Keratinocyte (primary cell): ENCODE measurements around the gene TMEM238L. TPM values are rescaled to one million over a fixed set of nuclear protein-coding genes. Genes with fewer than 3 reads are reported as not detected.

Experiments used
- DNase-seq: peaks from one replicate; pipeline ENCODE4 v3.0.0-alpha.2; 2011; ENCODE audit warnings: low read depth, missing footprints, low spot score
- FAIRE-seq: peaks from 2 replicates; lab custom pipeline; 2011; peaks lifted over from hg19 to GRCh38; lab: Jason Lieb, UNC
- H2AFZ ChIP-seq: 2 replicates; pipeline ENCODE4 v1.6.0; 2012; ENCODE audit warnings: low read length, control low read depth, inconsistent platforms; ENCODE audit not compliant: control insufficient read depth
- H3K27ac ChIP-seq: 2 replicates; pipeline ENCODE4 v1.5.1; 2011; ENCODE audit warnings: low read length; ENCODE audit not compliant: control insufficient read depth, insufficient read depth
- H3K27me3 ChIP-seq: 3 replicates; pipeline ENCODE4 v1.6.0; 2011; ENCODE audit warnings: low read length; ENCODE audit not compliant: control insufficient read depth, insufficient read depth; ENCODE audit errors: extremely low read depth
- H3K36me3 ChIP-seq, 2 experiments: 2 replicates in 1 of 2; 3 replicates in 1 of 2; pipeline ENCODE4 v1.5.1; 2011; ENCODE audit warnings: low read length in 2 of 2, mild to moderate bottlenecking in 1 of 2; ENCODE audit not compliant: control insufficient read depth in 2 of 2, insufficient read depth in 2 of 2; ENCODE audit errors: extremely low read depth in 1 of 2
- H3K4me1 ChIP-seq: 3 replicates; pipeline ENCODE4 v1.5.1; 2011; ENCODE audit warnings: low read length; ENCODE audit not compliant: control insufficient read depth, insufficient read depth; ENCODE audit errors: extremely low read depth
- H3K4me2 ChIP-seq: 3 replicates; pipeline ENCODE4 v1.6.0; 2011; ENCODE audit warnings: low read depth, low read length; ENCODE audit not compliant: control insufficient read depth, insufficient read depth; ENCODE audit errors: extremely low read depth
- H3K4me3 ChIP-seq, 3 experiments: fragments of 200-600 bp in 1 of 3; sonication (generic) in 1 of 3; 2 replicates in 2 of 3; 3 replicates in 1 of 3; pipeline ENCODE4 v1.5.1; 2011 to 2016; ENCODE audit warnings: low read length in 3 of 3, mild to moderate bottlenecking in 3 of 3, control low read depth in 2 of 3, inconsistent platforms in 1 of 3, low read depth in 1 of 3, mixed read lengths in 1 of 3, mixed run types in 1 of 3, moderate library complexity in 1 of 3; ENCODE audit not compliant: control insufficient read depth in 2 of 3, insufficient read depth in 2 of 3; ENCODE audit errors: extremely low read depth in 1 of 3
- H3K79me2 ChIP-seq: 2 replicates; pipeline ENCODE4 v1.6.0; 2012; ENCODE audit warnings: low read length; ENCODE audit not compliant: control insufficient read depth, insufficient read depth
- H3K9ac ChIP-seq: 3 replicates; pipeline ENCODE4 v1.6.0; 2011; ENCODE audit warnings: low read length; ENCODE audit not compliant: control insufficient read depth, insufficient read depth; ENCODE audit errors: extremely low read depth
- H3K9me1 ChIP-seq: 3 replicates; pipeline ENCODE4 v1.6.0; 2011; ENCODE audit warnings: low read length; ENCODE audit not compliant: control insufficient read depth, insufficient read depth; ENCODE audit errors: extremely low read depth
- H3K9me3 ChIP-seq: 2 replicates; pipeline ENCODE4 v1.5.1; 2012; ENCODE audit warnings: low read depth, low read length; ENCODE audit not compliant: control insufficient read depth
- H4K20me1 ChIP-seq: 3 replicates; pipeline ENCODE4 v1.6.0; 2011; ENCODE audit warnings: low read length; ENCODE audit not compliant: control insufficient read depth, insufficient read depth; ENCODE audit errors: extremely low read depth
- EZH2 ChIP-seq: IDR thresholded peaks from one replicate; pipeline ENCODE4 v1.6.1; 2012; ENCODE audit warnings: inconsistent platforms, mild to moderate bottlenecking, low read length, moderate library complexity
- dilution Hi-C: fragments of 300-500 bp; cut with MboI; formaldehyde crosslinking; loops from one replicate; pipeline ENCODE4 v1.7.0; 2020; ENCODE audit warnings: low sequenced_read_pairs; ENCODE audit not compliant: extremely low pct_ligation_motif_present
- polyA plus RNA-seq, 5 experiments: library from polyadenylated mRNA; depleted of rRNA in 3 of 5; stranded (reverse) in 3 of 5; stranded (forward) in 1 of 5; unstranded in 1 of 5; fragments of >200 nt; gene quantifications; 1 replicate in 1 of 5; 2 replicates in 3 of 5; 3 replicates in 1 of 5; pipeline versions ENCODE4 v1.2.1 to v1.2.3, GENCODE V29; 2011 to 2012; ENCODE audit warnings: missing spikeins in 2 of 5, low read depth in 1 of 5, low replicate concordance in 1 of 5
- TF ChIP-seq, protein P1 (sequence below), 3 experiments: IDR thresholded peaks in 1 of 3; conservative IDR thresholded peaks in 1 of 3; optimal IDR thresholded peaks in 1 of 3; 2 replicates in 2 of 3; 3 replicates in 1 of 3; pipeline versions ENCODE3 to v1.5.1; 2011; ENCODE audit warnings: low read length in 3 of 3, mild to moderate bottlenecking in 3 of 3, moderate library complexity in 2 of 3, control low read depth in 1 of 3, inconsistent platforms in 1 of 3; ENCODE audit not compliant: insufficient read depth in 2 of 3; ENCODE audit errors: extremely low read depth in 1 of 3

Gene TMEM238L
- polyA plus RNA-seq, 1 donor (not counting 4 experiments of a cell fraction or from before 2014, with no cell fraction given), result not detected

DNA sequence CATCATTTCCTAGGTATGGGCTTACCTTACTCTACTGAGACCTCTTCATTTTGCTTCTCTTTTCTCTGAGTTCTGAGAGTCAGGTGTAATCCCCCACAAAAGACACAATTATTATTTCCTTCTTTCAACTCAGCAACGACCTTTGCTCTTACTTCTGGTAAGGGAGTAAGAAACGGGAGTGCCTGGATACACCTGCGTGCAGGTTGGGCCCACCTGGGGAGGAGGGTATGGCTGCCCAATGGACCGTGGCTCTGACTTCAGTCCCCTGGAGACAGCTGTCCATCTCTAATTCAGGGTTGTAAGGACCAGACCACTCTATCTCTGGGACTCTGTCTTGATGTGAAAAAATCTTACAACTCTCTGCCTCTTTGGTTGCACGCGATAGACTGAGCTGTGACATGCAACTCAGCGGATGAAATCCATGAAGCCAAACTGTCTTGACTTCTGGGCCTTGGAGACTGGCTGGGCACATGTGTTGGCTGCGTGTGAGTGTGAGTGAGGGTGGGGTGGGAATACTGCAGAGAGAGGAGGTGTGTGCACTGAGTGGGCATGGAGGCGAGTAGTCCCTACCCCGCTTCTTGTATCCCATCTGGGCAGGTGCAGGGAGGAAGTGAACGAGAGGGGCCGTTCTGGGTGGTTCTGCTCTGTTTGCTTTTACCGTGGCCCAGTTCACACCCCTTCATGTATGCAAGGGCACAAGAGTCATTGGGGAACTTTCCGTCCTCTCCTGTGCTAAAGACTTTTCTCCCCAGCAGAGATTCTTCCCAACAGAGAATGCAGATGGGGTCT is 1.2 kb downstream of the TMEM238L start:
- Histone ChIP-seq H3K4me1 (peaks cover 35% of the 10 kb centered on the region), H3K9me3 (no peaks in the 10 kb centered on the region)
- dilution Hi-C loops, result no loop called here

DNA sequence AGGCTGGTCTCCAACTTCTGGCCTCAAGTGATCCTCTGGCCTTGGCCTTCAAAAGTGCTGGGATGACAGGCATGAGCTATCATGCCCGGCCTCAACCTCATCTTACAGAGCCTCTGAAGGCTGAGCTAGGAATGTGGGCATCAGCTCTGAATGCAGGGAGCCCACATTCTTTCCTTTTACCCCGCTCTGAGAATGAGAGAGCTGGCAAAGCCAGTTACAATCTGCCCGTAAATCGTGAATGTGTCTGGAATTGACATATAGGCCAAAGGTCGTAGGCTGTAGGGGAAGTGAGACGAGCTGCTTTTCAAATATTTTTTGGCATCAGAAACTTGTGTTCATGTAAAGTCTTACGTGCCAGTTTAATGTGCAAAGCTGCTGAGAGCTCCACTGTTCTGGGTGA is 4.5 kb downstream of the TMEM238L start:
- dilution Hi-C loops, result no loop called here
- no peaks in the 10 kb centered on the region for H3K9me1 ChIP-seq
- H3K4me2 ChIP-seq, result peak overlapping the region; percentile 9
- TF ChIP-seq EZH2, result no peak
- TF ChIP-seq, protein P1, sequence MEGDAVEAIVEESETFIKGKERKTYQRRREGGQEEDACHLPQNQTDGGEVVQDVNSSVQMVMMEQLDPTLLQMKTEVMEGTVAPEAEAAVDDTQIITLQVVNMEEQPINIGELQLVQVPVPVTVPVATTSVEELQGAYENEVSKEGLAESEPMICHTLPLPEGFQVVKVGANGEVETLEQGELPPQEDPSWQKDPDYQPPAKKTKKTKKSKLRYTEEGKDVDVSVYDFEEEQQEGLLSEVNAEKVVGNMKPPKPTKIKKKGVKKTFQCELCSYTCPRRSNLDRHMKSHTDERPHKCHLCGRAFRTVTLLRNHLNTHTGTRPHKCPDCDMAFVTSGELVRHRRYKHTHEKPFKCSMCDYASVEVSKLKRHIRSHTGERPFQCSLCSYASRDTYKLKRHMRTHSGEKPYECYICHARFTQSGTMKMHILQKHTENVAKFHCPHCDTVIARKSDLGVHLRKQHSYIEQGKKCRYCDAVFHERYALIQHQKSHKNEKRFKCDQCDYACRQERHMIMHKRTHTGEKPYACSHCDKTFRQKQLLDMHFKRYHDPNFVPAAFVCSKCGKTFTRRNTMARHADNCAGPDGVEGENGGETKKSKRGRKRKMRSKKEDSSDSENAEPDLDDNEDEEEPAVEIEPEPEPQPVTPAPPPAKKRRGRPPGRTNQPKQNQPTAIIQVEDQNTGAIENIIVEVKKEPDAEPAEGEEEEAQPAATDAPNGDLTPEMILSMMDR (optimal IDR thresholded peaks at IDR 0.05 in 1 of 3, IDR thresholded peaks at IDR 0.05 in 1 of 3, conservative IDR thresholded peaks at IDR 0.05 in 1 of 3; ENCODE audit: extremely low read depth in 1 of 3, insufficient read depth in 2 of 3, low read length in 3 of 3), result no peak
- no peak overlapping the region for H3K4me3 ChIP-seq
- DNase-seq (no peak), FAIRE-seq (peak; percentile 60)
- no peaks in the 10 kb centered on the region for H3K9me3 ChIP-seq
- no peaks in the 10 kb centered on the region for H3K27me3 ChIP-seq
- no peaks in the 10 kb centered on the region for H3K79me2 ChIP-seq
- peak overlapping the region; percentile 86 for H3K27ac ChIP-seq
- peak overlapping the region; percentile 16 for H2AFZ ChIP-seq
- no peaks in the 10 kb centered on the region for H4K20me1 ChIP-seq
- H3K4me1 ChIP-seq, result peaks cover 40% of the 10 kb centered on the region
- H3K36me3 ChIP-seq, result no peaks in the 10 kb centered on the region
- H3K9ac ChIP-seq, result peak overlapping the region; percentile 38

More for the DNA sequence above, 1.2 kb downstream of the TMEM238L start:
- H4K20me1 ChIP-seq, result no peaks in the 10 kb centered on the region
- no peak for FAIRE-seq
- DNase-seq, result no peak
- H3K9me1 ChIP-seq, result no peaks in the 10 kb centered on the region
- no peak overlapping the region for H3K9ac ChIP-seq
- no peaks in the 10 kb centered on the region for H3K27me3 ChIP-seq
- H3K36me3 ChIP-seq, result no peaks in the 10 kb centered on the region
- no peak overlapping the region for H3K4me3 ChIP-seq
- H3K79me2 ChIP-seq, result no peaks in the 10 kb centered on the region
- TF ChIP-seq, protein P1 (optimal IDR thresholded peaks at IDR 0.05 in 1 of 3, IDR thresholded peaks at IDR 0.05 in 1 of 3, conservative IDR thresholded peaks at IDR 0.05 in 1 of 3; ENCODE audit: extremely low read depth in 1 of 3, insufficient read depth in 2 of 3, low read length in 3 of 3), result no peak
- no peak for TF ChIP-seq EZH2
- no peak overlapping the region for H3K4me2 ChIP-seq
- no peak overlapping the region for H3K27ac ChIP-seq
- H2AFZ ChIP-seq, result no peak overlapping the region
